ENCODE results near the gene SLC52A1.

SLC52A1 gene

GRCh38 chr17:4986951-4987766 lies 48.1 kb downstream of the SLC52A1 start, which contains the start of gene CAMTA2:
Gene CAMTA2, minus strand, starts transcription at chr17:4987675. Its CDS starts 1,453 bp downstream, at chr17:4986222.
- Histone ChIP-seq H3K9me3 (ENCODE audit: control insufficient read depth, insufficient read depth, low read length) (no peaks in the 10 kb centered on the region), H3F3A (ENCODE audit: control insufficient read depth, insufficient read depth) (peaks cover 4% of the 10 kb centered on the region; the same call in 1 of the 2 replicates), H3K27ac (ENCODE audit: low read depth, low read length) (peak within 1 kb of the TSS; percentile 51), H3K36me3 (ENCODE audit: control insufficient read depth, low read length) (peaks cover 14% of the 10 kb centered on the region; the same call in 1 of the 2 replicates), H3K79me2 (ENCODE audit: control insufficient read depth, low read length) (peaks cover 29% of the 10 kb centered on the region), H3K9me2 (replicated peaks; ENCODE audit: control insufficient read depth, low read length) (no peaks in the 10 kb centered on the region), H3K4me1 (ENCODE audit: control insufficient read depth, low read length) (peaks cover 36% of the 10 kb centered on the region), H3K4me3 (ENCODE audit: low read length) (peak within 1 kb of the TSS; percentile 91), H4K20me1 (ENCODE audit: control insufficient read depth, insufficient read depth, low read depth, low read length) (no peaks in the 10 kb centered on the region), H3K27me3 (ENCODE audit: control insufficient read depth, low read length) (no peaks in the 10 kb centered on the region), H3K4me2 (ENCODE audit: low read length) (peak within 1 kb of the TSS; percentile 90)
- no peak for TF ChIP-seq EZH2phosphoT487 (IDR thresholded peaks at IDR 0.05; ENCODE audit: borderline replicate concordance, low read length)
- TF ChIP-seq, protein P1, sequence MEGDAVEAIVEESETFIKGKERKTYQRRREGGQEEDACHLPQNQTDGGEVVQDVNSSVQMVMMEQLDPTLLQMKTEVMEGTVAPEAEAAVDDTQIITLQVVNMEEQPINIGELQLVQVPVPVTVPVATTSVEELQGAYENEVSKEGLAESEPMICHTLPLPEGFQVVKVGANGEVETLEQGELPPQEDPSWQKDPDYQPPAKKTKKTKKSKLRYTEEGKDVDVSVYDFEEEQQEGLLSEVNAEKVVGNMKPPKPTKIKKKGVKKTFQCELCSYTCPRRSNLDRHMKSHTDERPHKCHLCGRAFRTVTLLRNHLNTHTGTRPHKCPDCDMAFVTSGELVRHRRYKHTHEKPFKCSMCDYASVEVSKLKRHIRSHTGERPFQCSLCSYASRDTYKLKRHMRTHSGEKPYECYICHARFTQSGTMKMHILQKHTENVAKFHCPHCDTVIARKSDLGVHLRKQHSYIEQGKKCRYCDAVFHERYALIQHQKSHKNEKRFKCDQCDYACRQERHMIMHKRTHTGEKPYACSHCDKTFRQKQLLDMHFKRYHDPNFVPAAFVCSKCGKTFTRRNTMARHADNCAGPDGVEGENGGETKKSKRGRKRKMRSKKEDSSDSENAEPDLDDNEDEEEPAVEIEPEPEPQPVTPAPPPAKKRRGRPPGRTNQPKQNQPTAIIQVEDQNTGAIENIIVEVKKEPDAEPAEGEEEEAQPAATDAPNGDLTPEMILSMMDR (IDR thresholded peaks at IDR 0.05; ENCODE audit: low read depth, low read length, poor library complexity, severe bottlenecking), result peak; percentile 98

GRCh38 chr17:4986403-4986802 lies 48.8 kb downstream of the SLC52A1 start:
- Histone ChIP-seq H3K4me3 (ENCODE audit: low read length) (peak overlapping the region; percentile 91), H3K9me3 (ENCODE audit: control insufficient read depth, insufficient read depth, low read length) (no peaks in the 10 kb centered on the region), H3K27ac (ENCODE audit: low read depth, low read length) (peak overlapping the region; percentile 51), H3K4me1 (ENCODE audit: control insufficient read depth, low read length) (peaks cover 44% of the 10 kb centered on the region), H3K27me3 (ENCODE audit: control insufficient read depth, low read length) (no peaks in the 10 kb centered on the region), H3F3A (ENCODE audit: control insufficient read depth, insufficient read depth) (peaks cover 8% of the 10 kb centered on the region), H3K9me2 (replicated peaks; ENCODE audit: control insufficient read depth, low read length) (no peaks in the 10 kb centered on the region), H3K36me3 (ENCODE audit: control insufficient read depth, low read length) (peaks cover 21% of the 10 kb centered on the region), H3K4me2 (ENCODE audit: low read length) (peak overlapping the region; percentile 90), H3K79me2 (ENCODE audit: control insufficient read depth, low read length) (peaks cover 29% of the 10 kb centered on the region), H4K20me1 (ENCODE audit: control insufficient read depth, insufficient read depth, low read depth, low read length) (no peaks in the 10 kb centered on the region)
- TF ChIP-seq EZH2phosphoT487 (IDR thresholded peaks at IDR 0.05; ENCODE audit: borderline replicate concordance, low read length), result no peak
- TF ChIP-seq, protein P1 (IDR thresholded peaks at IDR 0.05; ENCODE audit: low read depth, low read length, poor library complexity, severe bottlenecking), result no peak
